K562 (cell line): ENCODE measurements around the gene LCN15. TPM values are rescaled to one million over a fixed set of nuclear protein-coding genes. Genes with fewer than 3 reads are reported as not detected.

Experiments used
- ATF7 ChIP-seq: fragments of 450-650 bp; IDR thresholded peaks from 2 replicates; pipeline ENCODE4 v1.7.1; 2014; ENCODE audit warnings: mild to moderate bottlenecking, moderate library complexity
- DMBX1 ChIP-seq: fragments of 250-450 bp; sonication (Bioruptor Pico); IDR thresholded peaks from 2 replicates; pipeline ENCODE4 v1.8.0; 2022; ENCODE audit warnings: inconsistent platforms, mild to moderate bottlenecking, moderate library complexity, borderline replicate concordance
- EP400 ChIP-seq: fragments of 450-650 bp; IDR thresholded peaks from 2 replicates; pipeline ENCODE4 v1.6.1; 2017; ENCODE audit warnings: antibody characterized with exemption, mild to moderate bottlenecking, moderate library complexity
- HDAC1 ChIP-seq, 2 experiments: fragments of 450-650 bp; IDR thresholded peaks; 2 replicates each; pipeline ENCODE4 v1.6.1; 2016 to 2017; ENCODE audit warnings: inconsistent platforms in 1 of 2, mild to moderate bottlenecking in 1 of 2, moderate library complexity in 1 of 2
- HDAC8 ChIP-seq: fragments of 450-650 bp; IDR thresholded peaks from 2 replicates; pipeline ENCODE4 v1.6.1; 2016; ENCODE audit warnings: mild to moderate bottlenecking, missing genetic modification characterization, moderate library complexity, missing compliant biosample characterization
- NFE2L1 ChIP-seq: fragments of 450-650 bp; IDR thresholded peaks from 2 replicates; pipeline ENCODE4 v1.6.1; 2016; ENCODE audit warnings: missing genetic modification characterization, low read depth, mild to moderate bottlenecking, missing compliant biosample characterization, moderate library complexity, borderline replicate concordance
- NONO ChIP-seq, 2 experiments: fragments of 200-400 bp in 1 of 2; fragments of 450-650 bp in 1 of 2; formaldehyde crosslinking in 1 of 2; IDR thresholded peaks; 2 replicates each; pipeline ENCODE4 v1.6.1; 2017; ENCODE audit warnings: low read depth in 2 of 2, mild to moderate bottlenecking in 2 of 2, moderate library complexity in 2 of 2, low read length in 1 of 2
- PCBP1 ChIP-seq: fragments of 200-400 bp; formaldehyde crosslinking; IDR thresholded peaks from 2 replicates; pipeline ENCODE4 v1.6.1; 2018; ENCODE audit warnings: mild to moderate bottlenecking, low read depth, low read length; ENCODE audit not compliant: poor library complexity, severe bottlenecking
- PRPF4 ChIP-seq: fragments of 200-400 bp; formaldehyde crosslinking; IDR thresholded peaks from one replicate; pipeline ENCODE4 v1.6.1; 2017; ENCODE audit warnings: low read length, low read depth, mild to moderate bottlenecking; ENCODE audit not compliant: insufficient read depth, poor library complexity, severe bottlenecking
- RFX5 ChIP-seq: IDR thresholded peaks from 2 replicates; pipeline ENCODE4 v1.6.1; 2011; ENCODE audit warnings: low read depth, mild to moderate bottlenecking, improper control_type of control experiment, low read length
- SIX5 ChIP-seq, 2 experiments: IDR thresholded peaks; 2 replicates each; pipeline ENCODE4 v1.6.1; 2011; ENCODE audit warnings: low read length in 2 of 2, borderline replicate concordance in 1 of 2, low read depth in 1 of 2, mild to moderate bottlenecking in 1 of 2, moderate library complexity in 1 of 2; ENCODE audit not compliant: insufficient read depth in 1 of 2
- SPI1 ChIP-seq: IDR thresholded peaks from 2 replicates; pipeline ENCODE4 v1.6.1; 2011; ENCODE audit warnings: low read depth, low read length, control low read depth, borderline replicate concordance
- TAF15 ChIP-seq: fragments of 200-400 bp; formaldehyde crosslinking; IDR thresholded peaks from 2 replicates; pipeline ENCODE4 v1.6.1; 2017; ENCODE audit warnings: mild to moderate bottlenecking, low read depth, low read length, moderate library complexity
- TOE1 ChIP-seq, 2 experiments: fragments of 450-650 bp in 1 of 2; sonication (generic) in 1 of 2; formaldehyde crosslinking in 1 of 2; IDR thresholded peaks; 2 replicates each; pipeline versions ENCODE4 v1.7.1 to v1.8.0; 2016 to 2022; ENCODE audit warnings: borderline replicate concordance in 2 of 2, mild to moderate bottlenecking in 2 of 2, antibody characterized with exemption in 1 of 2, inconsistent platforms in 1 of 2, low read depth in 1 of 2, missing genetic modification reagents in 1 of 2, moderate library complexity in 1 of 2
- U2AF1 ChIP-seq: fragments of 200-400 bp; formaldehyde crosslinking; optimal IDR thresholded peaks from 2 replicates; pipeline ENCODE3; 2017; ENCODE audit warnings: mild to moderate bottlenecking, low read depth, low read length, moderate library complexity
- ZNF57 ChIP-seq: fragments of 450-650 bp; formaldehyde crosslinking; IDR thresholded peaks from 2 replicates; pipeline ENCODE4 v1.4.0; 2020; ENCODE audit warnings: mild to moderate bottlenecking, moderate library complexity
- ZNF778 ChIP-seq: fragments of 450-650 bp; formaldehyde crosslinking; IDR thresholded peaks from 2 replicates; pipeline ENCODE4 v1.4.0; 2020; ENCODE audit warnings: mild to moderate bottlenecking, moderate library complexity
- polyA plus RNA-seq, 8 experiments: library from polyadenylated mRNA; depleted of rRNA in 4 of 8; stranded (reverse) in 5 of 8; unstranded in 3 of 8; fragments of >200 nt; fragmentation: Nextera tagmentation in 2 of 8; fragmentation: Illumina TruSeq in 1 of 8; extraction: Ambion mirVana in 2 of 8; extraction: Trizol in 1 of 8; gene quantifications; 2 replicates each; pipeline versions ENCODE4 v1.2.1 to v1.2.3, GENCODE V29; 2011 to 2014; ENCODE audit warnings: inconsistent platforms in 1 of 8, missing spikeins in 1 of 8
- total RNA-seq, 7 experiments: library from RNA; depleted of rRNA in 6 of 7; stranded (reverse); fragments of >200 nt in 6 of 7; fragmentation: Illumina TruSeq in 2 of 7; extraction: Trizol in 2 of 7; gene quantifications; 2 replicates each; pipeline versions ENCODE4 v1.2.1 to v1.2.3, GENCODE V29; 2011 to 2021; ENCODE audit warnings: low replicate concordance in 1 of 7
- TF ChIP-seq, protein P1 (sequence below): sonication (generic); formaldehyde crosslinking; IDR thresholded peaks from 2 replicates; pipeline ENCODE4 v1.8.0; 2022; ENCODE audit warnings: mild to moderate bottlenecking, missing genetic modification reagents
- TF ChIP-seq, protein P2 (sequence below): sonication (generic); formaldehyde crosslinking; IDR thresholded peaks from 2 replicates; pipeline ENCODE4 v1.8.0; 2022; ENCODE audit warnings: mild to moderate bottlenecking, missing genetic modification reagents, borderline replicate concordance
- TF ChIP-seq, protein P3 (sequence below): fragments of 250-450 bp; sonication (Bioruptor Pico); IDR thresholded peaks from 2 replicates; pipeline ENCODE4 v1.5.1; 2021; ENCODE audit warnings: mild to moderate bottlenecking
- TF ChIP-seq, protein P4 (sequence below): fragments of 250-450 bp; sonication (Bioruptor Pico); IDR thresholded peaks from 2 replicates; pipeline ENCODE4 v1.4.0; 2020

Gene LCN15
- total and polyA plus RNA-seq, 9 of the 15 experiments (the other 6 are each of a cell fraction or from before 2014, with no cell fraction given), result 0.66 TPM; not detected in 8

DNA sequence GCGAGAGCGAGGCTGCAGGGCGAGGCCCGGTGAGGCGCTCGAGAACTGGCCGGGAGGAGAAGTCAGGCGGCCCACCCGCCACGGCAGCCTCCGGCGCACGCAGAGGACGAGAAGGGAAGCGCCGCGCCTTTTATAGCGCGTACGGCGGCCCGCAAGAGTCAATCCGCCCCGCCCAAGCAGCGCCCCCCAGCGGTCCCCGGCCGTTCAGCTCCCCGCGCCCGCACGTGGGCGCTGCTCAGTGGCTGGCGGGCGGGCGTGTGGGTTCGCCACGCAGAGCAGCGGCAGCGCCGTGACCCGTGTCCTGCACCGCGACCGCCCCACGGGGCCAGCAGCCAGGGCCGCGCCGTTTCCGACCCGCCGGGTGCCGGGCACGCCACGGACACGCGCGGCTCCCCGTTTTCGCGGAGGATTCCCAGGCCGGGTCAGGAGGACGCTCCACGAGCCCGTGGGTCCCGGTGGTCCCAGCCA, 36.2 kb downstream of the LCN15 start (continued):
- TF ChIP-seq, protein P1, sequence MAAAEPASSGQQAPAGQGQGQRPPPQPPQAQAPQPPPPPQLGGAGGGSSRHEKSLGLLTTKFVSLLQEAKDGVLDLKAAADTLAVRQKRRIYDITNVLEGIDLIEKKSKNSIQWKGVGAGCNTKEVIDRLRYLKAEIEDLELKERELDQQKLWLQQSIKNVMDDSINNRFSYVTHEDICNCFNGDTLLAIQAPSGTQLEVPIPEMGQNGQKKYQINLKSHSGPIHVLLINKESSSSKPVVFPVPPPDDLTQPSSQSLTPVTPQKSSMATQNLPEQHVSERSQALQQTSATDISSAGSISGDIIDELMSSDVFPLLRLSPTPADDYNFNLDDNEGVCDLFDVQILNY (CRISPR knock-in tag), result peak; percentile 48; the same call in 1 of the 2 replicates
- TF ChIP-seq DMBX1 (peak; percentile 77; the same call in 1 of the 2 replicates), HDAC1 (IDR thresholded peaks at IDR 0.05) (peak in 1 of 2 experiments; percentile 87; a peak in 3 of 4 replicates), ZNF57 (no peak), U2AF1 (peak; percentile 88), NFE2L1 (no peak), SPI1 (peak; percentile 36; the same call in 1 of the 2 replicates), ATF7 (peak; percentile 79), SIX5 (IDR thresholded peaks at IDR 0.05; ENCODE audit: borderline replicate concordance in 1 of 2, insufficient read depth in 1 of 2, low read depth in 1 of 2, low read length in 2 of 2) (peak; percentile 23 to 26; a peak in 2 of 4 replicates), HDAC8 (tag) (0 out of 2 replicates have a peak, but pooled peaks have one; percentile 54), ZNF778 (CRISPR knock-in tag) (no peak), TOE1 (IDR thresholded peaks at IDR 0.05; ENCODE audit: borderline replicate concordance) (peak; percentile 20; the same call in 1 of the 2 replicates), TOE1 (CRISPR knock-in tag; IDR thresholded peaks at IDR 0.05; ENCODE audit: borderline replicate concordance, low read depth) (peak; percentile 95; the same call in 1 of the 2 replicates), PRPF4 (peak; percentile 98), RFX5 (peak; percentile 47; the same call in 1 of the 2 replicates), NONO (IDR thresholded peaks at IDR 0.05; ENCODE audit: low read depth in 2 of 2, low read length in 1 of 2) (peak; percentile 96 to 100), EP400 (peak; percentile 98), PCBP1 (peak; percentile 84), TAF15 (no peak)
- TF ChIP-seq, protein P2, sequence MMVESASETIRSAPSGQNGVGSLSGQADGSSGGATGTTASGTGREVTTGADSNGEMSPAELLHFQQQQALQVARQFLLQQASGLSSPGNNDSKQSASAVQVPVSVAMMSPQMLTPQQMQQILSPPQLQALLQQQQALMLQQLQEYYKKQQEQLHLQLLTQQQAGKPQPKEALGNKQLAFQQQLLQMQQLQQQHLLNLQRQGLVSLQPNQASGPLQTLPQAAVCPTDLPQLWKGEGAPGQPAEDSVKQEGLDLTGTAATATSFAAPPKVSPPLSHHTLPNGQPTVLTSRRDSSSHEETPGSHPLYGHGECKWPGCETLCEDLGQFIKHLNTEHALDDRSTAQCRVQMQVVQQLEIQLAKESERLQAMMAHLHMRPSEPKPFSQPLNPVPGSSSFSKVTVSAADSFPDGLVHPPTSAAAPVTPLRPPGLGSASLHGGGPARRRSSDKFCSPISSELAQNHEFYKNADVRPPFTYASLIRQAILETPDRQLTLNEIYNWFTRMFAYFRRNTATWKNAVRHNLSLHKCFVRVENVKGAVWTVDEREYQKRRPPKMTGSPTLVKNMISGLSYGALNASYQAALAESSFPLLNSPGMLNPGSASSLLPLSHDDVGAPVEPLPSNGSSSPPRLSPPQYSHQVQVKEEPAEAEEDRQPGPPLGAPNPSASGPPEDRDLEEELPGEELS (CRISPR knock-in tag), result no peak
- TF ChIP-seq, protein P3, sequence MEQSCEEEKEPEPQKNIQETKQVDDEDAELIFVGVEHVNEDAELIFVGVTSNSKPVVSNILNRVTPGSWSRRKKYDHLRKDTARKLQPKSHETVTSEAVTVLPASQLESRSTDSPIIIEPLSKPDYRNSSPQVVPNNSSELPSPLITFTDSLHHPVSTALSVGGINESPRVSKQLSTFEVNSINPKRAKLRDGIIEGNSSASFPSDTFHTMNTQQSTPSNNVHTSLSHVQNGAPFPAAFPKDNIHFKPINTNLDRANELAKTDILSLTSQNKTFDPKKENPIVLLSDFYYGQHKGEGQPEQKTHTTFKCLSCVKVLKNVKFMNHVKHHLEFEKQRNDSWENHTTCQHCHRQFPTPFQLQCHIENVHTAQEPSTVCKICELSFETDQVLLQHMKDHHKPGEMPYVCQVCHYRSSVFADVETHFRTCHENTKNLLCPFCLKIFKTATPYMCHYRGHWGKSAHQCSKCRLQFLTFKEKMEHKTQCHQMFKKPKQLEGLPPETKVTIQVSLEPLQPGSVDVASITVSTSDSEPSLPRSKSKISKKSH (CRISPR knock-in tag), result no peak
- TF ChIP-seq, protein P4, sequence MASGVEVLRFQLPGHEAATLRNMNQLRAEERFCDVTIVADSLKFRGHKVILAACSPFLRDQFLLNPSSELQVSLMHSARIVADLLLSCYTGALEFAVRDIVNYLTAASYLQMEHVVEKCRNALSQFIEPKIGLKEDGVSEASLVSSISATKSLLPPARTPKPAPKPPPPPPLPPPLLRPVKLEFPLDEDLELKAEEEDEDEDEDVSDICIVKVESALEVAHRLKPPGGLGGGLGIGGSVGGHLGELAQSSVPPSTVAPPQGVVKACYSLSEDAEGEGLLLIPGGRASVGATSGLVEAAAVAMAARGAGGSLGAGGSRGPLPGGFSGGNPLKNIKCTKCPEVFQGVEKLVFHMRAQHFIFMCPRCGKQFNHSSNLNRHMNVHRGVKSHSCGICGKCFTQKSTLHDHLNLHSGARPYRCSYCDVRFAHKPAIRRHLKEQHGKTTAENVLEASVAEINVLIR (CRISPR knock-in tag), result peak; percentile 88
